Measurements from ENCODE around the gene LRRC27. TPM values are rescaled to one million over a fixed set of nuclear protein-coding genes. Genes with fewer than 3 reads are reported as not detected.
"Not testable (repeated sequence)": the region's sequence is repeated elsewhere in the genome, so short reads cannot be mapped to it uniquely, and the experiment has no call there.

Gene LRRC27
- total RNA-seq, 4 donors from 2014 or later: 1.5 to 5.3 (median 2.4) TPM

DNA sequence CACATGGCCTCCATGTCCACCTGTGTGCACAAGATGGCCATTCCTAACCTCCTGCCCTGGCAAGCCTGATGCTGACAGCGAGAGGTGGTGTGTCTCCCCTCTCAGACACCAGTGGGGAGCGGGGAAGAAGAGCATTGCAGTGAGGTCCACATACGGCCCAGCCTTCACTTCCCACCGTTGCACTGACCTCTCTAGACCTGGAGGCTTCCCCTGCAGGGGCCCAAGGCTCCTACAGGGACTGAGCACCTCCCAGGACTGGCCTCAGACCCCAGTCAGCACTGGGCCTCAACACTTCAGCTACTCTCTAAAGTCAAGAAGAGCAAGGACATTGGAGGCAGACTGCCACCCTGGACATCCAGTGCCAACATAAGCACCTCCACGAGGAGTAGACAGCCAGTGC, 40.2 kb upstream of the LRRC27 start:
- DNase-seq: no peak
- Histone ChIP-seq H3K27ac (no peak overlapping the region), H3K4me3 (no peak overlapping the region), H3K9me3 (no peaks in the 10 kb centered on the region), H3K27me3 (no peaks in the 10 kb centered on the region), H3K4me1 (peaks cover 0 to 7% (median 0%) of the 10 kb centered on the region in 3 donors), H3K36me3 (no peaks in the 10 kb centered on the region)
- WGBS, 2 donors: 73% methylated on average over 2 of the region's 5 CpGs; no CpG with 5 or more reads in 1 of the 2 donors
- intact Hi-C loops (cut with DNase I): no loop called here
- TF ChIP-seq POLR2A (IDR thresholded peaks at IDR 0.05): no peak
- TF ChIP-seq CTCF (IDR thresholded peaks at IDR 0.05): no peak

DNA sequence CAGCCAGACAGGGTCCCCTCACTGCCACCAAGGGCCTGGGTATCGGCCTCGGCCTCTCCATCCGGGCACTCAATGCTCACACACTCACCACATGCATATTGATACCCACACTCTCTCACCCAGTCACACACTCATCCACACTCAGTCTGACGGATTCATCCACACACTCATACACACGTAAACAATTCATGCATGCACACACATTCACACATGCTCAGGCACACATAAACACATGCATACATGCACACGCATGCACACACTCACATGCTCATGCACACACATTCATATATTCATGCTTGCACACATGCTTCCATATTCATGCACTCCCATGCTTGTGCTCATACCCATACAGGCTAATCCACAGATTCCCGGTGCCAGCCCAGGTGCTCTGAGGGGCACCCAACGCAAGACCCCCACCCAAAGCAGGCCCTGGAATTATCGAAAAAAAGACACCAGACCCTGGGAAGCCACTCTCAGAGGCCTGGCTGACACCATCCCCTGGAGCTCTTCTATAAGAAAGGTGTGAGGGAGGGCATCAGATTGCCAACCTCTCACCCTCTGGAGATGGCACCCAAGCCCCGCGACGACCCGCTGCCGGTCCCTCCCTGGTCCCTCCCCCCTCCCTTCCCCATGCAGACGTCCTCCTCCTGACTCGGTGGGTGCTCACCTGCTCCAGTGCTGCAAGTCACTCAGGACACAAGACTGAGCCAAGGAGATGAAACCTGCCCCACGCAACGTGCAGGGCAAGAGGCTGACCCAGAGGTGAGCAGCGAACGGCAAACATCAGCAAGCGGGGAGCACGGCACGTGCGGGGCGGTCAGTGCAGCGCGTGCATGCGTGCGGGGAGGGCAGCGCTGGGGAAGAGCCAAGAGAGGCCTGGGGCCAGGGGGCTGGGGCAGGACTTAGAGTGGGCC, 39.4 kb upstream of the LRRC27 start:
- no peaks in the 10 kb centered on the region for H3K36me3 ChIP-seq
- no peaks in the 10 kb centered on the region for H3K27me3 ChIP-seq
- H3K4me3 ChIP-seq: no peak overlapping the region
- H3K27ac ChIP-seq: no peak overlapping the region
- peaks cover 0 to 7% (median 0%) of the 10 kb centered on the region in 3 donors for H3K4me1 ChIP-seq
- TF ChIP-seq CTCF (IDR thresholded peaks at IDR 0.05) (no peak), POLR2A (IDR thresholded peaks at IDR 0.05) (no peak)
- 86 to 89% methylated on average over 11 to 27 of the region's 30 CpGs for WGBS, 2 donors
- no peak for DNase-seq
- intact Hi-C loops (cut with DNase I): no loop called here
- no peaks in the 10 kb centered on the region for H3K9me3 ChIP-seq

GRCh38 chr10:132293201-132293812, 38.7 kb upstream of the LRRC27 start:
- DNase-seq: no peak
- Histone ChIP-seq H3K27ac (no peak overlapping the region), H3K9me3 (no peaks in the 10 kb centered on the region), H3K4me3 (no peak overlapping the region), H3K4me1 (peaks cover 0 to 7% (median 0%) of the 10 kb centered on the region in 3 donors), H3K27me3 (no peaks in the 10 kb centered on the region), H3K36me3 (no peaks in the 10 kb centered on the region)
- TF ChIP-seq CTCF (IDR thresholded peaks at IDR 0.05) (no peak), POLR2A (IDR thresholded peaks at IDR 0.05) (no peak)
- intact Hi-C loops (cut with DNase I): no loop called here
- 49 to 90% methylated on average over 2 to 6 of the region's 16 CpGs for WGBS, 2 donors

GRCh38 chr10:132293813-132294520, 38.0 kb upstream of the LRRC27 start:
- no peak overlapping the region for H3K27ac ChIP-seq
- H3K4me3 ChIP-seq: no peak overlapping the region
- H3K36me3 ChIP-seq: no peaks in the 10 kb centered on the region
- H3K4me1 ChIP-seq: peaks cover 0 to 7% (median 0%) of the 10 kb centered on the region in 3 donors
- no peak for TF ChIP-seq POLR2A (IDR thresholded peaks at IDR 0.05)
- intact Hi-C loops (cut with DNase I): no loop called here
- DNase-seq: no peak
- H3K9me3 ChIP-seq: no peaks in the 10 kb centered on the region
- no peaks in the 10 kb centered on the region for H3K27me3 ChIP-seq
- 73 to 80% methylated on average over 18 to 25 of the region's 25 CpGs for WGBS, 2 donors

GRCh38 chr10:132294561-132295318, 37.3 kb upstream of the LRRC27 start:
- H3K4me1 ChIP-seq: peaks cover 0 to 7% (median 0%) of the 10 kb centered on the region in 3 donors
- intact Hi-C loops (cut with DNase I): no loop called here
- DNase-seq: no peak
- no peaks in the 10 kb centered on the region for H3K9me3 ChIP-seq
- no peaks in the 10 kb centered on the region for H3K36me3 ChIP-seq
- H3K27ac ChIP-seq: no peak overlapping the region
- TF ChIP-seq CTCF (IDR thresholded peaks at IDR 0.05) (no peak), POLR2A (IDR thresholded peaks at IDR 0.05) (no peak)
- H3K27me3 ChIP-seq: no peaks in the 10 kb centered on the region
- 77 to 83% methylated on average over 11 to 12 of the region's 23 CpGs for WGBS, 2 donors
- no peak overlapping the region for H3K4me3 ChIP-seq

- H3K36me3 ChIP-seq; H3K27ac ChIP-seq; H3K4me3 ChIP-seq; intact Hi-C loops (cut with DNase I); H3K27me3 ChIP-seq; H3K4me1 ChIP-seq; H3K9me3 ChIP-seq; DNase-seq: not testable (repeated sequence)
- WGBS, 2 donors: 91% methylated on average over 22 to 23 of the region's 23 CpGs
Measured at GRCh38 chr10:132295481-132295880, 36.5 kb upstream of the LRRC27 start.

Data from esophagus squamous epithelium (tissue), 5 donors.